Erythroblast (primary cell): Measurements from ENCODE around the gene NDUFB10.

Experiments used
- GATA1 ChIP-seq: IDR thresholded peaks from 2 replicates; pipeline ENCODE4 v1.6.1; 2011; ENCODE audit warnings: low read depth, mild to moderate bottlenecking, control low read depth, low read length, moderate library complexity
- POLR2A ChIP-seq: IDR thresholded peaks from 2 replicates; pipeline ENCODE4 v1.6.1; 2011; ENCODE audit warnings: mild to moderate bottlenecking, low read length

DNA sequence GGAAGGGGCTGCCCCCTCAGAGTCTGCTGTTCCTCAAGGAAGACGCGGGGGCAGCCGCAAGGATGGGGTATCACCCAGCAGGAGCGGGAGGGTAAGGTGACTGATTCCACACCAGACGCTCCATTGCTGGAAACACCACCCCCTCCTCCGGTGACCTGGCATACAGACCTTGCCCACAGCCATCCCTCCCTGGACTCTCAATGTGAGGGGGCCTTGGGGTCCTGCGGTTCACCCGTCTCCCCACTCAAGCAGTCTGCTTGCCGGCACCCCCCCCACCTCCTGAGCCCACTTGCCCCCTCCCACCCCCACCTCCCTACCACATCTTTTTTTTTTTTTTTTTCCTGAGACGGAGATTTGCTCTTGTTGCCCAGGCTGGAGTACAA, 29.0 kb upstream of the NDUFB10 start:
- no peak for TF ChIP-seq POLR2A
- TF ChIP-seq GATA1: no peak
